ENCODE measurements around the gene KLHL1. TPM values are rescaled to one million over a fixed set of nuclear protein-coding genes. Genes with fewer than 3 reads are reported as not detected.

Gene KLHL1
- total RNA-seq, 1 donor from 2014 or later = not detected

GRCh38 chr13:69879936-69880335, 228.3 kb downstream of the KLHL1 start:
- no peaks in the 10 kb centered on the region for H3K9me3 ChIP-seq
- no peaks in the 10 kb centered on the region for H3K4me1 ChIP-seq
- intact Hi-C loops (cut with DNase I) = no loop called here
- TF ChIP-seq POLR2AphosphoS5 (IDR thresholded peaks at IDR 0.05; ENCODE audit: insufficient read depth in 1 of 2, low read depth in 1 of 2) (no peak), CTCF (IDR thresholded peaks at IDR 0.05) (no peak), POLR2A (IDR thresholded peaks at IDR 0.05) (no peak)
- no peaks in the 10 kb centered on the region for H3K36me3 ChIP-seq
- DNase-seq (ENCODE audit: extremely low spot score in 2 of 2) = no peak
- H3K27ac ChIP-seq = no peak overlapping the region
- no peaks in the 10 kb centered on the region for H3K27me3 ChIP-seq
- H3K4me3 ChIP-seq = no peak overlapping the region

- no peak for DNase-seq (ENCODE audit: extremely low spot score in 2 of 2)
- no peak overlapping the region for H3K27ac ChIP-seq
- intact Hi-C loops (cut with DNase I) = no loop called here
- H3K4me1 ChIP-seq = no peaks in the 10 kb centered on the region
- no peaks in the 10 kb centered on the region for H3K27me3 ChIP-seq
- H3K9me3 ChIP-seq = no peaks in the 10 kb centered on the region
- no peak for TF ChIP-seq POLR2A (IDR thresholded peaks at IDR 0.05)
- no peak for TF ChIP-seq POLR2AphosphoS5 (IDR thresholded peaks at IDR 0.05; ENCODE audit: insufficient read depth in 1 of 2, low read depth in 1 of 2)
- TF ChIP-seq CTCF (IDR thresholded peaks at IDR 0.05) = no peak
- no peak overlapping the region for H3K4me3 ChIP-seq
- H3K36me3 ChIP-seq = no peaks in the 10 kb centered on the region
These were observed 235.8 kb downstream of the KLHL1 start for GRCh38 chr13:69872321-69873047.

- H3K27ac ChIP-seq = no peak overlapping the region
- no peaks in the 10 kb centered on the region for H3K36me3 ChIP-seq
- no peaks in the 10 kb centered on the region for H3K27me3 ChIP-seq
- DNase-seq (ENCODE audit: extremely low spot score in 2 of 2) = no peak
- TF ChIP-seq POLR2AphosphoS5 (IDR thresholded peaks at IDR 0.05; ENCODE audit: insufficient read depth in 1 of 2, low read depth in 1 of 2) = no peak
- no peak for TF ChIP-seq CTCF (IDR thresholded peaks at IDR 0.05)
- TF ChIP-seq POLR2A (IDR thresholded peaks at IDR 0.05) = no peak
- no peaks in the 10 kb centered on the region for H3K9me3 ChIP-seq
- no peak overlapping the region for H3K4me3 ChIP-seq
- intact Hi-C loops (cut with DNase I) = no loop called here
- no peaks in the 10 kb centered on the region for H3K4me1 ChIP-seq
These were observed 241.7 kb downstream of the KLHL1 start for GRCh38 chr13:69866555-69866954.

- H3K4me1 ChIP-seq = no peaks in the 10 kb centered on the region
- H3K9me3 ChIP-seq = no peaks in the 10 kb centered on the region
- H3K36me3 ChIP-seq = no peaks in the 10 kb centered on the region
- H3K27me3 ChIP-seq = no peaks in the 10 kb centered on the region
- no peak for DNase-seq (ENCODE audit: extremely low spot score in 2 of 2)
- no peak overlapping the region for H3K4me3 ChIP-seq
- TF ChIP-seq POLR2A (IDR thresholded peaks at IDR 0.05) (no peak), CTCF (IDR thresholded peaks at IDR 0.05) (peak in 1 of 3 experiments; percentile 21)
- intact Hi-C loops (cut with DNase I) = no loop called here
- no peak overlapping the region for H3K27ac ChIP-seq
These were observed 250.9 kb downstream of the KLHL1 start for GRCh38 chr13:69857183-69857821.

- Histone ChIP-seq H3K27me3 (no peaks in the 10 kb centered on the region), H3K36me3 (no peaks in the 10 kb centered on the region), H3K4me1 (no peaks in the 10 kb centered on the region), H3K27ac (no peak overlapping the region), H3K4me3 (no peak overlapping the region), H3K9me3 (no peaks in the 10 kb centered on the region)
- TF ChIP-seq CTCF (IDR thresholded peaks at IDR 0.05) (no peak), POLR2AphosphoS5 (IDR thresholded peaks at IDR 0.05; ENCODE audit: insufficient read depth in 1 of 2, low read depth in 1 of 2) (no peak), POLR2A (IDR thresholded peaks at IDR 0.05) (no peak)
- DNase-seq (ENCODE audit: extremely low spot score in 2 of 2) = no peak
- intact Hi-C loops (cut with DNase I) = no loop called here
These were observed 251.9 kb downstream of the KLHL1 start for GRCh38 chr13:69856331-69856730.

All from vagina (tissue), 2 donors.